K562 (cell line): ENCODE data around the gene KCNJ15. TPM values are rescaled to one million over a fixed set of nuclear protein-coding genes. Genes with fewer than 3 reads are reported as not detected.
A peak's percentile ranks its signal among the peaks of the same experiment; 100 is the strongest.

Experiments used
- ARNT ChIP-seq, 2 experiments: fragments of 450-650 bp; IDR thresholded peaks; 2 replicates each; pipeline ENCODE4 v1.6.1; 2016; ENCODE audit warnings: mild to moderate bottlenecking in 1 of 2
- ASH1L ChIP-seq: fragments of 450-650 bp; IDR thresholded peaks from 2 replicates; pipeline ENCODE4 v1.6.1; 2018; ENCODE audit warnings: borderline replicate concordance, mild to moderate bottlenecking, low read depth; ENCODE audit not compliant: partially characterized antibody
- CREB5 ChIP-seq: fragments of 250-450 bp; sonication (Bioruptor Pico); IDR thresholded peaks from 2 replicates; pipeline ENCODE4 v1.5.0; 2020; ENCODE audit warnings: mild to moderate bottlenecking
- DDX20 ChIP-seq: fragments of 450-650 bp; IDR thresholded peaks from 2 replicates; pipeline ENCODE4 v1.6.1; 2016; ENCODE audit warnings: missing genetic modification characterization, low read depth, mild to moderate bottlenecking, missing compliant biosample characterization, moderate library complexity
- ETV5 ChIP-seq: sonication (generic); formaldehyde crosslinking; IDR thresholded peaks from 2 replicates; pipeline ENCODE4 v1.4.0; 2020; ENCODE audit warnings: low read depth, mild to moderate bottlenecking, missing genetic modification reagents
- ETV6 ChIP-seq, 3 experiments: fragments of 150-350 bp in 1 of 3; sonication (generic) in 1 of 3; formaldehyde crosslinking in 1 of 3; IDR thresholded peaks; 2 replicates each; pipeline versions ENCODE4 v1.6.1 to v1.8.0; 2014 to 2022; ENCODE audit warnings: borderline replicate concordance in 2 of 3, low read depth in 2 of 3, antibody characterized with exemption in 1 of 3, low read length in 1 of 3, mild to moderate bottlenecking in 1 of 3, missing genetic modification reagents in 1 of 3
- FOXA3 ChIP-seq, 2 experiments: fragments of 450-650 bp in 1 of 2; sonication (generic) in 1 of 2; formaldehyde crosslinking; IDR thresholded peaks in 1 of 2; conservative IDR thresholded peaks in 1 of 2; 2 replicates each; pipeline versions ENCODE4 v1.4.0 to v1.8.0; 2020 to 2022; ENCODE audit warnings: mild to moderate bottlenecking in 2 of 2, missing genetic modification reagents in 1 of 2
- GTF2B ChIP-seq: IDR thresholded peaks from 2 replicates; pipeline ENCODE4 v1.6.1; 2011; ENCODE audit not compliant: insufficient read length; ENCODE audit errors: extremely low read depth
- HMGN3 ChIP-seq: IDR thresholded peaks from 2 replicates; pipeline ENCODE4 v1.6.1; 2011; ENCODE audit warnings: borderline replicate concordance, low read depth, mild to moderate bottlenecking, mixed read lengths, low read length; ENCODE audit not compliant: insufficient read length; ENCODE audit errors: extremely low read depth
- MAFF ChIP-seq: IDR thresholded peaks from 2 replicates; pipeline ENCODE4 v1.6.1; 2012; ENCODE audit warnings: low read length, improper control_type of control experiment
- MBD1 ChIP-seq: fragments of 250-450 bp; sonication (Bioruptor Pico); IDR thresholded peaks from 2 replicates; pipeline ENCODE4 v1.8.0; 2022; ENCODE audit warnings: inconsistent platforms
- MIER1 ChIP-seq: fragments of 450-650 bp; IDR thresholded peaks from 2 replicates; pipeline ENCODE4 v1.6.1; 2016; ENCODE audit warnings: antibody characterized with exemption, mild to moderate bottlenecking, low read depth
- NR2C2 ChIP-seq, 2 experiments: fragments of 200-800 bp in 1 of 2; sonication (Bioruptor generic) in 1 of 2; sonication (generic) in 1 of 2; formaldehyde crosslinking in 1 of 2; IDR thresholded peaks; 2 replicates each; pipeline versions ENCODE4 v1.6.1 to v1.8.0; 2016 to 2022; ENCODE audit warnings: mild to moderate bottlenecking in 1 of 2, missing compliant biosample characterization in 1 of 2, missing genetic modification characterization in 1 of 2, missing genetic modification reagents in 1 of 2
- TEAD4 ChIP-seq, 2 experiments: sonication (generic) in 1 of 2; formaldehyde crosslinking in 1 of 2; IDR thresholded peaks; 2 replicates each; pipeline versions ENCODE4 v1.6.1 to v1.8.0; 2012 to 2022; ENCODE audit warnings: borderline replicate concordance in 1 of 2, inconsistent platforms in 1 of 2, low read length in 1 of 2, mild to moderate bottlenecking in 1 of 2, missing genetic modification reagents in 1 of 2
- ZBTB34 ChIP-seq: fragments of 250-450 bp; sonication (Bioruptor Pico); IDR thresholded peaks from 2 replicates; pipeline ENCODE4 v1.8.0; 2021; ENCODE audit warnings: mild to moderate bottlenecking, moderate library complexity
- ZBTB5 ChIP-seq: fragments of 450-650 bp; IDR thresholded peaks from 2 replicates; pipeline ENCODE4 v1.6.1; 2017; ENCODE audit warnings: antibody characterized with exemption
- ZNF239 ChIP-seq: fragments of 250-450 bp; sonication (Bioruptor Pico); IDR thresholded peaks from 2 replicates; pipeline ENCODE4 v1.4.0; 2020; ENCODE audit warnings: mild to moderate bottlenecking
- polyA plus RNA-seq, 8 experiments: library from polyadenylated mRNA; depleted of rRNA in 4 of 8; stranded (reverse) in 5 of 8; unstranded in 3 of 8; fragments of >200 nt; fragmentation: Nextera tagmentation in 2 of 8; fragmentation: Illumina TruSeq in 1 of 8; extraction: Ambion mirVana in 2 of 8; extraction: Trizol in 1 of 8; gene quantifications; 2 replicates each; pipeline versions ENCODE4 v1.2.1 to v1.2.3, GENCODE V29; 2011 to 2014; ENCODE audit warnings: inconsistent platforms in 1 of 8, missing spikeins in 1 of 8
- total RNA-seq, 7 experiments: library from RNA; depleted of rRNA in 6 of 7; stranded (reverse); fragments of >200 nt in 6 of 7; fragmentation: Illumina TruSeq in 2 of 7; extraction: Trizol in 2 of 7; gene quantifications; 2 replicates each; pipeline versions ENCODE4 v1.2.1 to v1.2.3, GENCODE V29; 2011 to 2021; ENCODE audit warnings: low replicate concordance in 1 of 7

Gene KCNJ15
- total and polyA plus RNA-seq, 9 of the 15 experiments (the other 6 are each of a cell fraction or from before 2014, with no cell fraction given): 0.20 to 3.0 (median 0.72) TPM; not detected in 1

- TF ChIP-seq ASH1L (no peak), CREB5 (CRISPR knock-in tag) (no peak), GTF2B (no peak), FOXA3 (CRISPR knock-in tag; conservative IDR thresholded peaks at IDR 0.05 in 1 of 2, IDR thresholded peaks at IDR 0.05 in 1 of 2) (no peak), MIER1 (peak; percentile 91), HMGN3 (peak; percentile 48), DDX20 (tag) (no peak), ZNF239 (CRISPR knock-in tag) (no peak), MAFF (peak; percentile 28; the same call in 1 of the 2 replicates), TEAD4 (IDR thresholded peaks at IDR 0.05; ENCODE audit: low read length) (peak; percentile 78), TEAD4 (CRISPR knock-in tag; IDR thresholded peaks at IDR 0.05; ENCODE audit: borderline replicate concordance) (no peak), MBD1 (CRISPR knock-in tag) (no peak), ETV5 (CRISPR knock-in tag) (no peak), ZBTB34 (no peak), NR2C2 (CRISPR knock-in tag; IDR thresholded peaks at IDR 0.05) (no peak), NR2C2 (tag; IDR thresholded peaks at IDR 0.05) (no peak), ZBTB5 (no peak), ARNT (IDR thresholded peaks at IDR 0.05) (0 out of 4 replicates have a peak, but pooled peaks of 1 of the 2 experiments have one; percentile 66), ETV6 (IDR thresholded peaks at IDR 0.05; ENCODE audit: borderline replicate concordance in 1 of 2, low read depth in 2 of 2, low read length in 1 of 2) (no peak), ETV6 (CRISPR knock-in tag; IDR thresholded peaks at IDR 0.05; ENCODE audit: borderline replicate concordance) (no peak)
Observed at GRCh38 chr21:38220270-38220737, 36.5 kb upstream of the KCNJ15 start (continued).
